ENCODE results near the gene JAML.

Gene JAML

GRCh38 chr11:118167906-118168305, 56.9 kb downstream of the JAML start:
- no peak for DNase-seq (ENCODE audit: low read depth, low spot score)

DNA sequence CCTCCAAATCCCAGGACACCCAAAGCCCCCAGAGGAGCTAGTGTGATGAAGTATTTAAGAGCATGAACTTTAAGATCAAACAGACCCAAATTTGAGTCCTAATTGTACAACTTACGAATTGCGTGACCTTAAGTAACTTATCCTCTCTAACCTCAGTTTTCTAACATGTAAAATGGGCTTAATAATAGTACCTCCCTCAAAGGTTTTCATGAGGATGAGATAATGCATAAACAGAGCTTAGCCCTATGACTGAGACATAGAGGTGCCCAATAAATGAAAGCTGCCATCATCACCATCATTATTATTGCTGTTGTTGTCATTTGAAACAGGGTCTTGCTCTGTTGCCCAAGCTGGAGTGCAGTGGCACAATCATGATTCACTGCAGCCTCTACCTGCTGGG, 57.6 kb downstream of the JAML start:
- DNase-seq (ENCODE audit: low read depth, low spot score), result no peak

DNA sequence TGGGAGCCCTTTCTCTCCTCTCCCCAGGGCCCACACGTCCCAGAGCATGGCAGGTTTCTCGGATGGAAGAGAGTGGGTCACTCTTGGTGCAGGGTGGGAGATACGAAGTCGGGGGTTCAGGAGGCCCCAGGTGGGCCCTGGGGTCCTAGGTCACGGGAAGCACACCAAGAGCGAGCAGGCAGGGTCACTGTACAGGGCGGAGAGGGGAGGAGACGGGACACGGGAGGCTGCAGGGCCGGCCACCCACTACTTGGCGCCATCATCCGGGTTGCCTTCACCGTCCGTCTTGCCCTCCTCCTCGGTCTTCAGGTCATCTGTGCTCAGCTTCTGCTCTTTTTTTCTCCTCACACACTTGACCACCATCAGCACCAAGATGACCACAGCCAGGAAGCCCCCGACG, 58.2 kb downstream of the JAML start:
- DNase-seq (ENCODE audit: low read depth, low spot score), result no peak

DNA sequence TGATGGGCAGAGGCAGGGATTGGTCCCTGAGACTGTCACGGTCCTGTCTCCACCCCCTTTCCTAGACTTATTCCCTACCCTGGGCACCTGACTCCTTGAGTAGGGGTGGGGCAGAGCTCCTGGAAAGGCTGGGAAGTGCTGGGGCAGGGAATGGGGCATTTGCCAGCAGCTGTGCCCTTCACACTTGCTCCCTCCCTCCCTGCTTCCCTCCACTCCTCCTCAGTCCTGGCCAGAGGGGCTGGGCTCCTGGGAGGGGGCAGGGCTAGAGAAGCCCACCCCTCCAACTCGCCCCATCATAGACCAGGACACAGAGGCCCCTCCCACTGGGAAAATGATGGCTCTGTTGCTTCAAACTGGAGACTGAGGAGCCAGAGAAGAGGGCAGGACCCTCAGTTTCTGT, 59.9 kb downstream of the JAML start:
- DNase-seq (ENCODE audit: low read depth, low spot score), result no peak

GRCh38 chr11:118163494-118163893, 61.3 kb downstream of the JAML start:
- no peak for DNase-seq (ENCODE audit: low read depth, low spot score)

- no peak for DNase-seq (ENCODE audit: low read depth, low spot score)
Observed at GRCh38 chr11:118162846-118163245, 62.0 kb downstream of the JAML start.

DNA sequence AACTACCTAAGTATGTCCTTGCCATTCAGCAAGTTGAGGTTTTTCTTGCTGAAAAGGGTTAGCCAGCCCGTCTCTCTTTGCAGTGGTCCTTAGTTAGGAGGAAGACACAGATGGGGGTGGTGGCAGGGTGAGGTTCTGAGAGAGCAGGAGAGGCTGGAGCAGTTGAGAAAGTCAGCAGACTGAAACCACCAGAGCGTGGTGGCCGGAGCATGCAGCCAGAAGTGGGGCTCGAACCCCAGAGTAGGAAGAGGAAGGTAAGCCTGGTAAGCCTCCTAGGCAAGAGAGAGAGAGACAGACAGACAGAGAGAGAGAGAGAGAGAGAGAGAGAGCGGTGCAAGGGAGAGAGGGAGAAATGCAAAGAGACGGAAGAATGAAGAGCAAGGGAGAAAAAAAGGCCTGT, 63.0 kb downstream of the JAML start:
- DNase-seq (ENCODE audit: low read depth, low spot score), result no peak

DNA sequence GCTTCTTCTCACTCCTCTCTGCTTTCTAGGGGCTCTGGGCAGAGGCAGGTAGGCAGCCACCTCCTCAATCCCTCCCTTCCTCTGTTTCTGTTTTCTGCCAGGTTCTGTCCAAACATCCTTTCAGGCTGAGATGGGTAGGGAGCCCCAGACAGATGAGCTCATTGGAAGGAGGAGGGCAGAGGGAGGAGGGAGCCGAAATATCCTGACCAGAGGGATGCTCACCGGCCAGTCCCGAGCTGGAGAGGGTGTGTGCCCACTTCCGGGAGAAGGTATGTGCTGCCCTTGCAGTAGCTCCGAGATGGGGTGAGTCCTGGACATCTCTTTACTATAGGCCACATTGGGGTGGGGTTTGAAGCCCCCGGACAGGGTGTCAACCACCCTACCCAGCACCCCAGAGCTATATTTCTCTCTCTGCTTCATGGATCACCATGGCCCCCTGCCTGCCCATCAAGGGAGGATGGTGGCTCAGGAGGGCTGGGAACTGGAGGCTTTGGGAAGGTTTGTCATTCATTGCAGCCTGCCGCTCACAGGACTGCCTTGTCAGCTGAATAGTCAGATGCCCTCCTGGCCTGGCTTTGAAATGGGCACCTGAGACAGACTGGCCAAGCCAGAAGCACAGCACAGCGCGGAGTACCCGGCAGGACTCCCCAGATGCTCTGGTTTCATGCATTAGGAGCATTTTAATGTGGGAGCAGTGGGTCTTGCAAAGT, 67.5 kb downstream of the JAML start:
- DNase-seq (ENCODE audit: low read depth, low spot score), result no peak

DNA sequence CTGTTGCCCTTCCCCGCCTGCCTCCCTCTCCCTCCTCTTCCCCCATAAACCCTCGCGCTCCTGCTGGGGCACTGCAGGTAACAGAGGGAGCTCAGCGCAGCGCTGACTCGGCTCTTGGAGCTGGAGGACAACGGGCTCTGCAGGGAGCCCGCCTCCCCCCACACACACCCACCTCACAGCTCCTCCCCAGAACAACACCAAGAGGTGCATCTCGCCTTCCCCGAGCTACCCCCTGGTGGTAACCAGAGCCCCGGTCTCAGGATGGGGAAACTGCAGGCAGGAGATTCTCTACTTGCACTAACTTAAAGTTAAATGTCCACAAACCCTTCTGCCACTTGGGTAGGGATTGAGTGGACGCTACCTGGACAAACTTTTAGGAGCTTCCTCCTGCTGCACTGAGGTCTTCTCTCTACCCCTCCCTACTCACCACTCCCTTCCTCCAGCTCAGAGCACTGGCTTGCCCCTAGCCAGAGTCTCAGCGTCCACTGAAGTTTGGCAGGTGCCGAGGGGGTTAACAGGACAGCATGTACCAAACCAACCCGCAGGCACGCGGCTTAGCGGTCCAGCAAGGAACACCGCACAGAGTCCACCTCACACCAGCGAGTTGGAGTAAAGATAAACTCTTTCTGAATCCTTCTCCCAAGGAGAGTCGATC, 68.2 kb downstream of the JAML start:
- DNase-seq (ENCODE audit: low read depth, low spot score), result no peak

DNA sequence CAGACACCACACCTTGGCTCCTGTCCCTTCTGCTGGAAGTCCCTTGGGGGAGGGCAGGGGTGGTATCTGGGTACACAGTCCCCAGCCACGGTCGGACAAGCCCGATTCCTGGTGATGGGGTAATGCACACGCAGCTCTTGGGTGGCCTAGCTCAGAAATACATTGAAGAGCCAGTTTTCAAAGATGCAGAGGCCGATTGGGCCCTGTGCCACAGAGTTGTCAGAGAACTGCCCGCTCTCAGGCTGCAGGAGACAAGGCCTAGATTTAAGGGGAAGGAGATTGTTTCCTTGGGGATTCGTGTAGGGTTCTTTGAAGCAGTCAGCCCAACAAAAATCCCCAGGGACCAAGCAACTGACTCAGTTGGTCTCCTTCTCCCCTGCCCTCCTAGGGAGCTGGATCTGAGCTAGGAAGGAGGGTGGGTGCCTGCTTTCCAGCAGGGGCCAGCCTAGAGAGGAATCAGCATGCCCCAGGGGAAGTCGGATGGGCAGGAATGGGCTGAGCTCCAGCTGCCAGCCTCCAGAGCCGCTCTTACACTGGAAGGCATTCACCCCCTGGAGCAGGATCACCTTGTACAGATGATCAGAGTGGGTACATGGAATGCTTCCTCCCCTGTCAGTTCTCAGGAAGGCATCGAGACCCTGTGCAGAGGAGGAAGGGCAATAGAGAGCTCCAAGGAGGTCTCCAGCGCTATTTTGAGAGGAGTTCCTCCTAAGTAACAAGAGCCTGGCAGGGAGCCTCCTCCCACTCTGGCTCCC, 68.9 kb downstream of the JAML start:
- no peak for DNase-seq (ENCODE audit: low read depth, low spot score)

DNA sequence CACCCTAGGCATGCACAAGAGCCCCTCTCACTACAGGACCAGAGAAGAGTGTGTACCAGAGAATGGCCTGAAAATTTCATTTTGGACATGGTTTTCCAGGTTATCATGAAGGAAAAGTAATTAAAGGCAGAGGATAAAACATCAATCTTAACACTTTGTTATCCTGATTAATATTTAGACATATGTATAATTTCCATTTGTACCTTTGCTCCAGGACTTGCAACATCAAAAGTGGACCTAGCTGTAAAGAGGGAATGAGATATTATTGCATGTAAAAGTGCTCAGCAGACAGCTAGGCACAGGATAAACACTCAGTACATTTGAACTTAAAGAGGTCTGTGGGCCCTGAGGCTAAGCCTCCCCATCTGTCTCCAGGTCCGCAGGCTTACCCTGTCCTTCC, 70.2 kb downstream of the JAML start:
- no peak for DNase-seq (ENCODE audit: low read depth, low spot score)

GRCh38 chr11:118153976-118154375, 70.8 kb downstream of the JAML start:
- DNase-seq (ENCODE audit: low read depth, low spot score), result no peak

- no peak for DNase-seq (ENCODE audit: low read depth, low spot score)
Observed at GRCh38 chr11:118153516-118153915, 71.3 kb downstream of the JAML start.

DNA sequence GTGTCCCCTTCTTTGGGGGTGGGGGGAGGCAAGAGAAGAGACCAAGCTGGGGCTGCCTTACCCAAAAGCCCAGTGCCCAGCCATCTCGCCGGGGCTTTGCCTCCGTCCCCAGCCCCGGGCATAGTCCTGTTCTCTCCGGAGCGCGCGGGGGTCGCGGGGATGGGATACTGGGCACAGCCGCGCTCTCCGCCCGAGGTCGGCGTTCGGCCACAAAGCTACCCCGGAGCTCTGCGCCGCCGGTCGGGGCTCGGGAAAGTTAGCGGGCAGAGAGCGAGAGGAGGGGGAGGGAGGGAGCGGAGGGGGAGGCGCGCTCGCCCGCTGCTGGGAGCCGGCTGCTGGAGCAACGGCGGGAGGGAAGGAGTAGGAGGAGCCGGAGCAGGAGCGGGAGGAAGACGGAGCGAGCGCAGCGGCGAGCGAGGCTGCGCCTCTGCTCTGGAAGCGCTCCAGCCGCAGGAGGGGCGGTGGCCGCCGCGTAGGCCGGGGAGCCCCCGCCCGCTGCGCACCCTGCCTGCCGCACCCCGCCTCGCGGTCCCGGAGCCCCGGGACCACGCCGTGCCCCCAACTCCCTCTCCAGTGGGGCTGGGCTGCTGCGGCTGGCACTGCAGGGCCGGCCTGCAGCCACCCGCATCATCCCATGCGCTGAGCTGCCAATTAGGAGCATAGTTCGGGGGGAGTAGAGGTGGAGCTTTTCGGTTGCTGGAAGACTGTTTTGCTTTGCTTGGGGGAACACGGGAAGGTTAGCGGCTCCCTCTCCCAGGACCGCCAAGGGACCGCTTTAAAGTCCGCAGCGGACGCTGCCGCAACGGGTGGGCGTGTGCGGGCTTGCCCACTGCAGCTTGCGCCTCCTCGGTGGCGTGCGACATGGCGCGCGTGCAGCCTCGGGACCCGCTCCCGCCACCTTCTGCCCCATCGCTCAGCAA, 72.0 kb downstream of the JAML start, which contains the start of gene SCN4B:
Gene SCN4B (minus strand): TSS at position 272 of the 920 bp plus-strand sequence. CDS start 150 bp downstream, at position 122.
- DNase-seq (ENCODE audit: low read depth, low spot score), result no peak

- no peak for DNase-seq (ENCODE audit: low read depth, low spot score)
Observed at GRCh38 chr11:118152020-118152551, 72.7 kb downstream of the JAML start.

GRCh38 chr11:118151431-118151830, 73.4 kb downstream of the JAML start:
- DNase-seq (ENCODE audit: low read depth, low spot score), result no peak

GRCh38 chr11:118149493-118149892, 75.3 kb downstream of the JAML start:
- DNase-seq (ENCODE audit: low read depth, low spot score), result no peak

DNA sequence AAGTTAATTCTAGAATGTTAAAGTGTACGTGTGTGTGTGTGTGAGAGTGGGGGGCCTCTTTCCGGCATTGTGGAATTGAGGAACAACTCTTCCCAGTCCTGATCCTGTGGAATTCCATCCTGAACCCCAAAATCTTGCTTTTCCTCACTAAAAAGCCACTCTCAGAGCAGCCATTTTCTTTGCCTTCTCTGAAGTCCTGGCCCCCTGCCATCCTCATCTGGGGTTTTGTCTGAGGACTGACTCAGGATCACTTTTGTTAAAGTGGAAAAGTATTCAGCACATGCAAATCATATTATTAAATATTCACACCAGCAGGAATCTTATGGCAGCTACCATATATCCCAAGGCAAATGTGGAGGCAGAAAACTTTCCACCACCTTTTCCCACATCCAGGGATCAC, 76.0 kb downstream of the JAML start:
- DNase-seq (ENCODE audit: low read depth, low spot score), result no peak

- DNase-seq (ENCODE audit: low read depth, low spot score), result no peak
Observed at GRCh38 chr11:118148240-118148639, 76.6 kb downstream of the JAML start.

- DNase-seq (ENCODE audit: low read depth, low spot score), result no peak
Observed at GRCh38 chr11:118147502-118147901, 77.3 kb downstream of the JAML start.

DNA sequence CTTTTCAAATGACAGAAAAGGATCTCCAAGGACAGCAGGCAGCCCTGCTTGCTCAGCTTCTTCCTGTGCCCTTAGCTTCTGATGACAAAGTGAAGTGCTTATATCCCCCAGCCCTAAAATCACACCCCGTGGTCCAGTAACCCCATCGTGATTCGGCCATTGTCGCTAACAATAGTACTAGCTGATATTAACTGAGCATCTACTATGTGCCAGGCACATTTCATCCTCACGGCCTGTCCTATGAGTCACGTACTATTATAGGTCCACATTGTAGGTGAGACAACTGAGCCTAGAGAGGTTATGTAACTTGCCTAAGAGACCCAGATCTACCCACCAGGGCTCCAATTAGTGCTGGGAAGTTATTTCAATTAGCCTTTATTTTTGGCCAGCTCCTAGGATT, 78.3 kb downstream of the JAML start:
- no peak for DNase-seq (ENCODE audit: low read depth, low spot score)

Data from iPS DF 19.7 (cell line).